GM12873 (cell line): ENCODE measurements around the gene LCMT1.

Experiments used
- CTCF ChIP-seq: IDR thresholded peaks from 2 replicates; pipeline ENCODE4 v1.5.1; 2012; ENCODE audit warnings: low read depth, mild to moderate bottlenecking, moderate library complexity, low read length, control low read depth; ENCODE audit not compliant: insufficient read depth; ENCODE audit errors: missing control alignments

The LCMT1 gene

DNA sequence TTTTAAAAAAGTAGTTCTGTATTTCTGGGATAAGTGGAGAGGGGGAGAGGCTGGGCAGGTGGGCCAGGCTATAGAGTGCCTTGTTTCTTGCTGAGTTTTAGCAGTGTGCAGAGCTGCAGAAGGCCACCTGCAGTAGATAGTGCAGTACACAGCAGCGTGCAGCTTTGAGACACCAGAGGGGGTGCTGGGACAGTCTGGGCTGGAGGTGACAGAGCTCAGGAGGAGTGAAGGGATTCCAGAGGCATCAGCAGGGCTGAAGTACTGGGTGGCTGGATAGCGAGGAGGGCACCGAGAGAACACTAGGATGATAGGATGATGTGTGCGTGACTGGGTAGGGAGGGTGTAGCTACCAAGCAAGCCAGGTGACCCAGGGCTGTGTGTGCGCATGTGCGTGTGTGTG is 26.6 kb downstream of the LCMT1 start:
- TF ChIP-seq CTCF = no peak

DNA sequence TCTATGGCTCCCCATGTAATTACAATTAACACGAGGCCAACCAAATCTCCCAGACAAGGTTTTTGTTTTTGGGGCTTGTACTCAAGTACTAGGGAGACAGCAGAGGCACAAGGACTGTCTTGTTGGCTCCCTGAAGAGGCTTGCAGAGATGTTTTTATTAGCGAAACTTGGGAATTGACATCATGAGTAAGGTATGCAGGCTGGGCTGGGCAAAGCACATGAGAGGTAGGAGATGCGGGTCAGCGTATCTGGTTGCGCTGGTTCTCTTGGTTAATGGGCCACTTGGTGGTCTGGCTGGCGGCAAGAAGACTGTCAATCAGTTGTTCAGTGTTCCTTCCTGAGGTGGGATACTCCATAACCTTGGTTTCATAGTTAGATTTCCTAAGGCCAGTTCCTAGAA is 28.9 kb downstream of the LCMT1 start:
- TF ChIP-seq CTCF = no peak

- no peak for TF ChIP-seq CTCF
These were observed 30.1 kb downstream of the LCMT1 start for GRCh38 chr16:25141648-25142047.

- peak; percentile 42 for TF ChIP-seq CTCF
These were observed 32.4 kb downstream of the LCMT1 start for GRCh38 chr16:25143928-25144327.

DNA sequence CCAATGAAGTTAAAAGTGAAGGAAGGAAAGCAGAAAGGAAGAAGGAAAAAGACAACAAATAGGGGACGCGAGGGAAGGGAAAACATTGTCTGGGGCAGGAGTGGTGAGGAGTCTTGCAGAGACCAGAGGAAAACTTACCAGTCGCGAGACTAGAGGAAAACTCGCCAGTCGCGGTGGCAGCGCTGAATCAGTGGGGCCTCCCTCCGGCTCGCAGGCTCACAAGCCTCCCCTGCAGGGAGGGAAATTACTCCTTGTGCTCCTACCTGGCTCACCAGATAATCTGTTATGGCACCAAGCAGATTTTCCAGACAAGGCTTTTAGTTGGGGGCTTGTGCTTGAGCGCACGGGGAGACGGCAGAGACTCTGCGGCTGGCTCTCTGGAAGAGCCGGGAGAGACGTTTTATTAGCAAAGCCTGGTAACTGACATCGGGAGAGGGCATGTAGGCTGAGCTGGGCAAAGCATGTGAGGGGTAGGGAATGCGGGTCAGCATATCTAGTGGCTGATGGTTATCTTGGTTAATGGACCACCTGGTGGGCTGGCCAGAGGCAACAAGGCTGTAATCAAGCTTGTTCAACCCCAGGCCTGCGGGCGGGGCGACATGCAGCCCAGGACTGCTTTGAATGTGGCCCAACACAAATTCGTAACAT is 37.1 kb downstream of the LCMT1 start:
- no peak for TF ChIP-seq CTCF

- no peak for TF ChIP-seq CTCF
These were observed 40.5 kb downstream of the LCMT1 start for GRCh38 chr16:25151996-25152395.

- TF ChIP-seq CTCF = no peak
These were observed 44.3 kb downstream of the LCMT1 start for GRCh38 chr16:25155553-25156460.
